ENCODE results near the gene BRINP1. TPM values are rescaled to one million over a fixed set of nuclear protein-coding genes. Genes with fewer than 3 reads are reported as not detected.

Gene BRINP1
- total RNA-seq, 1 donor from 2014 or later, result 1.9 TPM

DNA sequence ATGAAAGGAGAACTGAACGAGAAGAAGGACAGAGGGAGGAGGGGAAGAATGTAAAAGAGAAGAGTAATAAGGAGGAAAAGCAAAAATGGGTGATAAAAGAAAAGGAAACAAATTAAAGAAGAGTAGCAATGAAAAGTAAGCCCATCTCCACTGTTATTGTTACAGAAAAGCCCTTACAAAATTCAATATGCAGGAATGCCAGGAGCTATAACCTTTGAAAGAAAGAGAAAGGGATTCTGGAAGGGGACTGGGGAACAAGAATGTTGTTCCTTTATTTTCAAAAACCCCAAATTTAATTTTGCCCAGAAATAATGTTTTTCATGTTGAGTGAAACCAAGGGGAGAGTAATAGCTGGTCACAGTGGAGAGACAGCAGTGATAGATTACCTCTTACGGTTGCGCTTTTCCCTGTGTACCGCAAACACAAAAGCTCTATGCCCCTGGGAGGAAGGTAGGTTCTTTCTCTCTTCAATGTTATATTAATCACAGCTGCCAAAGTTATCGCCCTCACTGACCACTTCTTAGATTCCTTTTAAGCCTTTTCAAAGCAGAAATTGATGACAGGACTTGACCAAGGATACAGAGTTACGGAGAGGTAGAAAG is 86.7 kb downstream of the BRINP1 start:
- DNase-seq (ENCODE audit: low spot score), result no peak

DNA sequence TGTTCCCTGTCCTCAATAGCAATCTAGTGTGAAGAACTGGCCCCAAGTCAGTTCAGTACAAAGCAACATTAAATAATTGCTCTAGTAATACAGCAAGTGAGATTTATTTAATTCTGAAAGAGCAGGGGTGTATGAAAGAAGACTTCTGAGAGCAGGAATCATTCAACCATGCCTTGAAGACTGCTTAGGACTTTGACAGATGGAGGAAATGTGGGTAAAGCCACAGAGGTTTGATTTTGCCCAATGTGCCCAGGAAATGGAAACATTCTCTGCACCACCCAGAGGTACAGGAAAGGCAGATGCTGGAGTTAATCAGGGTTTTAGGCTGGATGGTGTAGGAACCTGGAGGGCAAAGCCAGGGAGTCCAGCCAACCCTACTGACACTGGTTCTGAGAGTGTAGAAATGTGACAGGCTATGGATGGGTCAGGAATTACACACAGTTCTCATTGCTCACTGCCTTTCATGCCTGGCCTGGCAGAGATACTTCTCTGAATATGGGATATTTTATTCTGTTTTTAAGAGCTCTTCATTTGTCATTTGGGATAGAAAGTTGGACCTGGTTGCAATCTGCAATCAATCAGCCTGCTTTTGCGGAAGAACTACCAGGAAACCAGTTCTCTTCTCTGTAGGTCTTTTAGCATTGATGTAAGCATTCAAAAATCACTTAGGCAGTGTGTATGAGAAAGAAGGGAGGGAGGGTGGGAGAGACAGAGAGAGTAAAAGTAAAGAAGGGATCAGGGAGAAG is 88.3 kb downstream of the BRINP1 start:
- DNase-seq (ENCODE audit: low spot score), result no peak

DNA sequence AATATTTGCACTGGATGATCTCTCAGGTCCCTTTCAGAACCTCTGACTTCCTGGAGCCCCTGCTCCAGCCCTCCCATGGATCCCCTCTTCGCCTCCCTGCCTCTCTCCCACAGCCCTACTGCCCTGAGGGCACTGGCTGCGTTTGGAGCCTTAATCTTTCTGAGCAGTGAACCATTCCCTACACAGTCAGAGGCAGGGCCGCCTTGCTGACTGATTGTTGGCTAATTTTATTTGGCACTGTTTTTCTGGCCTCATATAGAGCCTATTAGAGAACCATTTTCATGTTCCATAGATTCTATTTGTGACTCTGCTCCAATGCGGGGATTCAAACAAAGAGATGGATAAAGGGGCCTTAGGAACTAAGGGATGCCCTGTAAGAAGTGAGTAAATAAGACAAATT is 91.1 kb downstream of the BRINP1 start:
- DNase-seq (ENCODE audit: low spot score), result no peak

DNA sequence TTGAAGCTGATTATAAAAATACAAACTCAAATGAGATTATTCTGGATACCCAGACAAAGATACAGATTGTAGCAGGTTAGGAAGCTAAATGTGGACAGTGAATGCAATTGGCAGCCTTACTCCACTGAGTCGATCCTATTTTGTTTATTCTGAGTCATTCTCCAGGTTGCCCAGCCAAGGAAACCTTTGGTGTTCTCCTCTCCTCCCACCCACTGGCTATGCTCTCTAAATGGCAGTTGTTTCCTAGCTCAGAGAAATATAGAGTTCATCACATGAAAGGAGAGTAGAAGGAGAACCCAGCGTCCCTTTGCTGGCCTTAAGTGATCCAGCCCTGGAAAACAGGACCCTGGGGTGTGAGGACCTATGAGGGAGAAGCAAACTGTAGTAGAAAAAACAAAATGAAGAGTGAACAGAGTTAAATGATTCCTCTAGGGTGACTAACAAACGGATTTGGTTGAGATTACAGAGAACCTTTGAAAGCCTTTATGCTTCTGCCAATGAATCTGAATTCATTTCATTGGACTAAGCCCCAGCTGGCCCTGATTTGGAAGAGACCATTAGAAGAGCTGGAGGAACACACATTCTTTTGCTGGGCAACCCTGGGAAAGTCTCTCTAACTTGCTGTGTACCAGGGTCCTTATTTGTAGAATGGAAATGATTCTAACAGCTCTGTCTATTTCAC is 95.1 kb downstream of the BRINP1 start:
- peak; percentile 9 for DNase-seq (ENCODE audit: low spot score)

DNA sequence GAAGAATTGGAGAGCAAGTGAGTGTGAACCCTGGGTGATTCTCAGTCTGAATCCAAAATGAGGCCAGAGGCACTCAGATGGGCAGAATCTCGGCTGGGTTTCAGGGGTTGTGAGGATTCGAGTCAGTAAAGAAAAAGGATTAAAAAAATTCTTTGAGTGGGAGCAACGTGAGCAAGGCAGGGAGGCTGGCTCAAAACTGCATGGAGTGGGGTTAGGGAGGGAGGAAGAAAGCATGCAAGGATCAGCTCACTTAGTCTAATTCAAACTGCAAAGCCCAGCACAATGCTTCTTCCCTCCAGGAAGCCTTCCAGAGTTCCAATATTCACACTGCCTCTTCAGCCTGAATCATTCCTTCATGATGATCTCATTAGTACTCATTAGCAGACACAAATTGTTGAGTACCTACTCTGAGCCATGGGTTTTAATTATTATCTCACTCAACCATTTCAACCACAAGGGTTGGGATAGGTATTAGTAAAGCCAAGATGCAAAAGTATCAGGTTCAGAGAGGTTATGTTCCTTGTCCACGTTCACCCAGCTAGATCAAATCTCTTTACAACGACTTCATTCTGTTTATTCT is 95.8 kb downstream of the BRINP1 start:
- no peak for DNase-seq (ENCODE audit: low spot score)

DNA sequence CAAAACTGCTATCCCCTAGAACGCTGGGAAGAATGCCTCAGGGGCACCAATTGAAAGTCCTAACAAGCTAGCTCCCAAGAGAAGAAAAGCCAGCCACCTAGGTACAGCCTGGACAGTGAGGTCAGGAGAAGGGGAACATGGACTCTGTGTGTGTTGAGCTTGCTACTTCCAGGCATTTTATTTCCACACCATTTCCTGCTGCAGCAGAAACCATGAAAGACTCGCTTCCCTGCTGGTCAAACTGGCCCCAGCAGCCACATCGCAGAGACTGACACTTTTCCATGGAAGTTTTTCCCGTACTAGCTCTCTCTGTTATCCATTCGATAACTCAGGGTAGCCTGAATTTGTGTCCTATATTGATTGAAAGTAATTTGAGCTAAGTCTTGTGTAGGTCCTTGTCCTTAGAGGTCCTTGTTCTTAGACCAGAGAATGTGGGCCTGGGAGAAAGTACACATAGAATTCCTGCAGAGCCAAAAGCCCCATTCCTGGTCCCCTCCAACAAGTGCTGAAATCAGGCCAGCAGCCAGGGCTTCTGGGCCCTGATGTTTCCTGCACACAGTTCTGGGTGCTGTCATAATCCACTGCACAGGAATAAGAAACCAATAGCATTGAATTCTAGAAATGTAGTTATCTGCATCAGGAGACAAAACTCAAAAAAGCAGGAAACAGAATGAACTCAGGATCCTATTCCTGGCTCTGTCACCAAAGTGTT is 96.6 kb downstream of the BRINP1 start:
- no peak for DNase-seq (ENCODE audit: low spot score)

DNA sequence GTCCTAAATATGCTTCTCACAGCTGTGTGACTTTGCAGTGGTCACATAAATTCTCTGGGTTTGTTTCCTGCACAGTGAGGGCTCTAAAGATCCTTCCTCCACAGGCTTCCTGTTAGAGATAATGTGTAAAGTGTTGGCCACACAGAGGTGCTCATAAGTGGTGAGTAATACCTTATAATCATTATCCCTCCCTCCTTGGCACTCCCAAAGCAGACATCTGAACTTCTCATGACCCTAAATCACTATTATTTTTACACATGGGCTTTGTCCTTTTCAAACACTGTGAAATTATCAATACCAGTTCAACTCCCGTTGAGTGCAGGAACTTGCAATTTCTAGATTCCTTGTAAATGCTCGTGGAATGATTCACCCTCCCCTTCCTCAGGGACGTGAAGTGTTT is 100.2 kb downstream of the BRINP1 start:
- no peak for DNase-seq (ENCODE audit: low spot score)

DNA sequence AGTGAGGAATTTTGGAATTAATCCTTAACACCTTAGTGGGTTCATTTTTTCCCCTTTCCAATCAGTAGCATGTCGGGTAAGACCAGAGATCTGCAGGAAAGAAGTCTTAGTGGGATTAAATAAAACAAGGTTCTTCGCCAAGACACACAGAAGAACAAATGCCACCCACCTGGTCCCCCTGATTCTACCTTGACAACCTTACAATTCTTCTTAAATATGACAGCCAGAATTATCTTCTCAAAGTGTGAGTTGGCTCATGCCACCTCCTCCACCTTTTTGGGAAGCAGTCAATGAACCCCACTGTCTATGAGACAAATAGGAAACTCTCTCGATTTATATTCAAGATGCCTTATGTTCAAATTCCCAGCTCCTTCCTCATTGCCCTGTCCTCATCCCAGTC is 105.1 kb downstream of the BRINP1 start:
- DNase-seq (ENCODE audit: low spot score), result no peak

DNA sequence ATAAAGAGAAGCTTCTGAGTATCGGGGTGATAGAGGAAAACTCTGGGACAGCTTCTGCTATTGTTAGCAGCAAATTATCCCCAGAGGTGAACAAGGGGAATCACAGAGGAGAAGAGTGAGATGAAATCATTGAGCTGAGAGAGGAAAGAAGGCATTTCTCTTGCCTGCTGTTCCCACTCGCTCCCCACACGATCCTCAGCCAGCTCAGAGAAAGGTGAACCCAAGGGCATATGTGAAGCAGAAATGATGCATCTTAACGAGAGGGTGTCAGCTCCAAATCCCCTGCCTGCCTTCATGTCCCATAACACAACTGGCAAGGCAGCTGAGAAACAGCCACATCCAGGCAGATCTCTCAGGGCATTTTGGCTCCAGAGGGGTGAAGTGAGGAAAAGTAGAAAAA is 111.6 kb downstream of the BRINP1 start:
- no peak for DNase-seq (ENCODE audit: low spot score)

DNA sequence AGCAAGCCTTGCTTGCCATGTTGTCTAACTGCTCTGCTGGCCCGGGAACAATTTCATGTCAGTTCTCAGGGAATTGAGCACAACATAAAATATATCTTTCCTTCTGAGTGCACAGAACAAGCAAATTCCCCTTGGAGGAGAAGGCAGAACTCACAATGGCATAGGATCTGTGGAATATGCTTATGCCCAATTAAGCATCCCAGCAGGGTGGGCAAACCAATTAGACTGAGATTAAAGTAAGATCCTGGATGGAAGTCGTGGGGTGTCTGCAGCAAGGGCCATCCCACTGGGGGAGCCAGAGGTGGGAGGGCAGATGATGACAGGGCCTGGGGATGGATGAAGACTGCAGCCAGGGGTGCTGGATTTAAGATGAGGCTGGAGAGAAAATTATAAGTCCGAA is 114.1 kb downstream of the BRINP1 start:
- no peak for DNase-seq (ENCODE audit: low spot score)

DNA sequence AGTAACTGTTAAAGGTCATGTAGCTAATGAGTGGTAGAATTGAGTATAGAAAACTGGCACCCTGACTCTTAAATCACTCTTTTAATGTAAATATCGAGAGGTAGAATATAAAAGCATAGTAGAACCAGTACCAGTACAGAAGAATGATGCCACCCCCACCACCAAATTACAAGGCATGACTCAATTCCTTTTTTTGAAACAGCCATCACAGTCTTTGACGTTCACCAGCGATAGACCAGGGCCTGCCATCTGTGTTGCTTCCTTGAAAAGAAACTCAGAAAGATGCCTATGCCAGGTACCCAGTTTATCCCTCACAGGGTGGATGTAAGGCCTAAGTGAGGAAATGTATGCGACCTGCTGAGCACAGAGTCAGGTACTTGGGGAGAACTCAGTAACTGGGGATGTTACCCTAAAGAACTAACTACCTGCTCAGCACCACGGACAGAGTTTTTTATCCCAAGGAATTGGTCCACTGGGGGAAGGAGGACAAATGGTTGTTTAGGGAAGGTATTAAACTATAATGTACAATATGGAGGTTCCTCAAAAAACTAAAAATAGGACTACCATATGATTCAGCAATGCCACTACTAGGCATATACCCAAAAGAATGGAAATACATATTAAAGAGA is 116.5 kb downstream of the BRINP1 start:
- DNase-seq (ENCODE audit: low spot score), result no peak

DNA sequence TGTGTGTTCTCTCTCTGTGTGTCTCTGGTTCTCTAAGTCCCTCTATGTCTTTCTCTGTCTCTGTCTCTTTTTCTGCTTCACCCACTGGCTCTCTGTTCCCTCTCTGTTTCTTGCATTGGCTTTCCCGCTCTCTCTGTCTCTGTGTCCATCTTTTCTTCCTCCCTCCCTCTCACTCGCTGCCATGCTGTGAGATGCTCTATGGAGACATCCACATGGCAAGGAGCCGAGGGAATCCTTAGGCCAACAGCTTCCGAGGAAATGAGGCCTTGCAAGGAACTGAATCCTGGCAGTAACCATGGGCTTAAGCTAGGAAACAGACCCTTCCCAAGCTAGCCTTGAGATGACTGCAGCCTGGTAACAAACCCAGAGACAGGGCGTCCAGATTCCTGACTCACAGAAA is 117.3 kb downstream of the BRINP1 start:
- no peak for DNase-seq (ENCODE audit: low spot score)

DNA sequence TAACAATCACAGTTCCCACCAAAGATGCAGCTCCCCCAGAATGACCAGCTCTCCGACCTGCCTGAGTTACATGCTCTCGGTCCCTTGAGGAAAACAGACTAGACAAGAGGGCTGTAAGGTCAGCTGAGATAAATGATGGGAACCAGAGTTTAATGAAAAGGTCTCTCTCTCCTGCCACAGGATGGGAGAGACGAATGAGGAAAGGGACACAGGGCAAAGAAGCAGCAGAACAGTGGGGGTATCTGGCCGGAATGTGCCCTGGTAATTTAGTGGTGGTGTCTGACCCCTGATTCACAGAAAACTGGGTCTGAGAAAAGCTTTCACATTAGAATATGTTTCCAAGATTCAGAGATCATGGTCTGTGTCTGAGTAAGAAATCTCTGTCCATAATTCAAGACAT is 118.5 kb downstream of the BRINP1 start:
- DNase-seq (ENCODE audit: low spot score), result no peak

DNA sequence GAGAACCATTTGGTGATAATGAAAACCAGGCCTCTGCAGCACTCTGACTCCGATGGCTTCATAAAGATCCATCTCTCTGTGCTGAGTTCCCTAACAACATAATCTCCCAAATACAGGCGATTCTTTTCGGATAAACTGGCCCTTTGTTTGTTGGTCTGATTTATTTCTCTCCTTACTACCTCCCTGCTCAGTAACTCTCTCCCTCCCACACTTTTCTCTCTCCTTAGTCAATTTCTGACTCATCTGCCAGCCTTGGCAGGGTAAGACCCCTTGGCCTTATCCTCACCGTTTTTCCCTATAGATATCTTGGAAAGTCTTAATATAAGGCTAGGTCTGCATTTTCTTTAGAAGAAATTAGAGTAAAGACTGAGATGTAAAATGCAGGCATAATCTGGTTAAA is 128.7 kb downstream of the BRINP1 start:
- DNase-seq (ENCODE audit: low spot score), result peak; percentile 69

DNA sequence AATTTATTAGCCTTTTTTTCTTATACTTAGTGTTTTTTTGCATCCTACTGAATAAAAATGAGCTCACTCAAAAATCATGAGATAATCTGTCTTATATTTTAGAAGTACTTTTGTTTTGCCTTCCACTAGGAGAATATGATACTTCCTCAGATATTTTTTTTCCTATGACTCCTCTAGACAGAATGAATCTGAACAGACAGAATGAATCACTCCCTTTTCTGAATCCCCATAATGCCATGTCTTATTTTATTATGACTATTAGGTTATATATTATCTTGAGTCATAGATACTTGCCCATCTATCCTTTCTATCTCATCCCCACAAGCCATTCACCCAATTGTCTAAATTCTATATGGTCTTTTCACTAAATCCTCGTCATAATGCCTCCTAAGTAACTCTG is 134.6 kb downstream of the BRINP1 start:
- DNase-seq (ENCODE audit: low spot score), result peak; percentile 27

DNA sequence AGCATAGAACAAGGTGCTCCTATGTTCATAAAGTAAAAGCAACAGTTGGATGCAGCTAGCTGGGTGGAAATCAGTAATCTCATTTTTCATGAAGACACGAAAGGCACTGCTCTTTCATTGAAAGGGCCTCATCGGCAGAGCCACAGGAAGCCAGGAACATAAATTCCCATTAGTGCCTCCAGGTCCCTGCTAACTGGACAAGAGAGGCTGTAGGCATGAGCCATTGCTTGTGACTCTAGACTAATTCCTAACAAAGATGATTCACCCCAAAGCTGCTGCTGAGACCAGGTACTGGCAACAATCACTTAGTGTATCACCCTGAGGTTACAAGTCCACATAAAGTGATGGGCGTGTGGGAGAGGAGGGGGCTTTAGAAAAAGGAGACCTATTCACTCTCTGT is 141.8 kb downstream of the BRINP1 start:
- DNase-seq (ENCODE audit: low spot score), result no peak

DNA sequence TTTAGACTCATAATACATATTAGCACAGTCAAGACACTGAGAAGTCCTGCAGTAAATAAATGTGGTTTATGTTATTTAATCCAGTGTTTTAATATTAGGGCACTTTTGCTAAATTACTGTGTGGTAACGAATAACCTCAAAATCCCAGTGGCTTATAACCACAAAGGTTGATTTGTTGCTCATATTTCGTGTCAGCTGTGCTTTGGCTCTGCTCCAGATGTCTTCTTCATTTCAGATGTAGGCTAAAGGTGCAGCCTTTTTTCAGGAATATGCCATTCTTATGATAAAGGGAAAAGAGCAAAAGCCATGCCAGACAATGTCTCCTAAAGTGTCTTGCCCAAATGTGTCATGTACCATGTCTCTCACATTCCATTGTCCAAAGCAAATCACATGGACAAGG is 144.8 kb downstream of the BRINP1 start:
- no peak for DNase-seq (ENCODE audit: low spot score)

DNA sequence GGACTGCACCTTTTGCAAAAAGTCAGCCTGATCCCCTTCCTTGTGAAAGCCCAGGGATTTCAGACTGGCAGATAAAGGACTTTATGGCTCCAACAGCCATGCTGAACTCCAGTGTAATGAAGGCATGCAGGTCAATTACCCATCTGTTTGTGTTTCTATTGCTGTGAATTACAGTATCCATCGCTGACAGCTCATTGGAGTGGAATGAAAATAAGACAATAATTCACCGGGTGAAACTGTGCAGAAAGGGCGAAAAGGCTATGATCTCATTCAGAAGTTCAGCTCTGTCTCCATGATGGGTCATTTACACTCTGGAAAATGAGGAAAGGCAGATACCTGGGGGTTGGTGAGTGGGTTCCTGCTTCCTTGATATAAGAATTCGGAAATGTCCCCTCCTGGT is 148.0 kb downstream of the BRINP1 start:
- DNase-seq (ENCODE audit: low spot score), result no peak

DNA sequence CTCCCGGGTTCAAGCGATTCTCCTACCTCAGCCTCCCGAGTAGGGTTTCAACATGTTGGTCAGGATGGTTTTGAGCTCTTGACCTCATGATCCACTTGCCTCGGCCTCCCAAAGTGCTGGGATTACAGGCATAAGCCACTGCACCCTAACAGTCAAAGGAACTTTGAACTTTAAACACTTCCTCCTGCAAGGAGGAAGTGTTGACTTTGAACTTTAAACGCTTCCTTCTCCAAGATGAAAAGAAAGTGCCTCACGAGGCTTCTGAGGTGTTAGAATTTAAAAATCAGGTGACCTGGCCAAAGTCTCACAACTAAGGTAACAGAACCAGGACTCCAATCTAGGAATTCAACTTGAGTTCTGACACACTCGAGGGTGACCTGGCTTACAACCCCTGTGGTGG is 150.9 kb downstream of the BRINP1 start:
- no peak for DNase-seq (ENCODE audit: low spot score)

DNA sequence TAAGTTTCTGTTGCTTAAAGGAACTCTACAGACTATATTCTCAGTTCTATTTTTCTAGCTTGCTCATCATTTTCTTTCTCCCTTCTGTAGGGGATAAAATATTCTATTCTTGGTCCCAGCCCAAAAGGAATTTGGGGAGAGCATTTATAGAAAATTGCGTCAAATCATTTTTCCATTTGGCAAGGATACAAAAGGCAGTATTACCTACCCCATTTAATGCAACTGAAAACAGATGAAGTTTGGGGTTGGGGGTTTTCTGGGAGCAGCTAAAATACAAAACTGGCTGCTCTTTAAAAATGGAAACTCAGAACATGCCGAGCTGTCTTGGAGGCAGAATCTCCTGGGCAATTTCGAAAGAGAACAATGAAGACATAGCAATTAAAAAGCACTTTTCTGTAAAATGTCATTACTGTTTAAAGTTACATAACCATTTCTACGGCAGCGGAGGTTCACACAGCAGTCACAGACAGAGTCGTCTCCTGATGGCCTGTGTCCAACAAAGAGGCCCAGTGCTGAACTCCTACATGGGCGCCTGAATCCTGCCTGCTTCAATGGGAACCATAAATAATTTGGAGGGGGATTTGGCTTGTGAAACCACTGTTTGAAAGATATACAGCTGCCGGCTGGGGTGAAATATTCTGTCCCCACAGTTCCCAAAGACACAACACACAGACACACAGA is 152.4 kb downstream of the BRINP1 start:
- peak; percentile 35 for DNase-seq (ENCODE audit: low spot score)

DNA sequence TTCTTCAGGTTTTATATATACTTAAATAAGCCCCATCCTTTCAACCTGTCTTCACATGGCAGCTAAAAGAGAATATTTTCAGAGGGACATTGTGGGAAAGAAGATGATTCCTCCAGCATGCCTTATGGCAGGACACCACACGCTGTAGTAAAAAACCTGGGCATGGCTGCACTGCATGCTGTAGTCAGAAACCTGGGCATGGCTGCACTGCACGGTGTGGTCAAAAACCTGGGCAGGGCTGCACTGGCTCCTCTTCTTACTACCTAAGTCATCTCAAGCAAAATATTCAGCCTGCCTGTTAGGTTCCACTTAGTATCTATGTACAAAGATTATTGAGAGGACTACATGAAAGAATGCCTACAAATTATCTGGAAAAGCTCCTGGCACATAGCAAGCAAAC is 153.6 kb downstream of the BRINP1 start:
- no peak for DNase-seq (ENCODE audit: low spot score)
